Neural crest cell (in vitro differentiated cells): ENCODE results near the gene RARB. TPM values are rescaled to one million over a fixed set of nuclear protein-coding genes. Genes with fewer than 3 reads are reported as not detected.

ENCODE experiments used
- DNase-seq: peaks from one replicate; pipeline ENCODE4 v3.0.0; 2021; ENCODE audit warnings: low read depth, mixed read lengths, low spot score
- H3K27ac Mint-ChIP-seq: one replicate; pipeline ENCODE4 v1.8.0; 2021; ENCODE audit warnings: mild to moderate bottlenecking, mixed read lengths; ENCODE audit not compliant: unreplicated experiment
- H3K27me3 Mint-ChIP-seq: 2 replicates; pipeline ENCODE4 v1.8.0; 2021; ENCODE audit warnings: low read depth, mild to moderate bottlenecking, mixed read lengths
- H3K36me3 Mint-ChIP-seq: 2 replicates; pipeline ENCODE4 v1.8.0; 2021; ENCODE audit warnings: low read depth, mild to moderate bottlenecking, mixed read lengths
- H3K4me1 Mint-ChIP-seq: 2 replicates; pipeline ENCODE4 v1.8.0; 2021; ENCODE audit warnings: mixed read lengths
- H3K4me3 Mint-ChIP-seq: one replicate; pipeline ENCODE4 v1.8.0; 2021; ENCODE audit warnings: mild to moderate bottlenecking, mixed read lengths
- H3K9me3 Mint-ChIP-seq: 2 replicates; pipeline ENCODE4 v1.8.0; 2021; ENCODE audit warnings: mixed read lengths
- CTCF ChIP-seq: fragments of 200-600 bp; sonication (generic); conservative IDR thresholded peaks from 2 replicates; pipeline ENCODE4 v1.5.0; 2021; ENCODE audit warnings: antibody characterized with exemption, mild to moderate bottlenecking
- total RNA-seq: library from RNA; stranded (reverse); gene quantifications from 2 replicates; pipeline ENCODE4 v1.2.1, GENCODE V29; 2021

Gene RARB
- total RNA-seq, 1 donor from 2014 or later: 0.98 TPM

DNA sequence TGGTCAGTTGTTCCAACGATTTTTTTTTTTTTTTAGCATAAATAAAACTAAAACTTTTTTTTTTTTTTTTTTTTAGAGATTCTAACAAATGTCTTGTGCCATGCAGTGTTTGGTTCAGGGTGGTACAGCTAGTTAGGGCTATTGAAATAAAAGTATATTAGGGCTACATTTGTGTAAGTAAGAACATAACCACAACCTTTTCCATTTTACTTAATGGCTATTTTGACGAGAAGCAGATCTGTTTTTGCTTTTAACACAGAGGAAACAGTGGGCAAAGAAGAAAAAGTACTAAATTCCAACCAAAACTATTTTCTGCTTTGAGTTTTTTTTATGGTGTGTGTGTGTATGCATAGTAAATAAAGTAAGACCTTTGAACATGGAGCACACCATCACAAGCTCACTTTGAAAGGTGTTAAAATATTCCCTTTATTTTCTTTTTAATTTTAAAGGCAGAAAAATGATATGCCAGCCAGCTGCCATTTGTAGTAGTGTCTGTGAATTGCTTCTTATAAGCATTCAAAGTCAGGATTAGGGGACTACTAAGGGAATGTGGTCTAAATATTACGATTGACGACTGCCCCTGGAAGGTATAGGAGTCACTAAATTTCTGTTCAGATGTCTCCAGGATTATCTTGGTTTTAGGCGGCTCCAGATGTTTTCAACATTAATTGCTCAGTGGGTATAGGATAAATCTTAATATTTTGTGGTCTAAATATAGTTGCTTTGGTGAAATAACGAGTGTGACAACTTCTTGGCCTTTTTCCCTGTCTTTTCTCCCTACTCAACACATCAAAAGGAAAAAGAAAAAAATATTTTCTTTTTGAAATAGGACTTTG, 3.1 kb downstream of the RARB start:
- no peak for DNase-seq
- Mint-ChIP-seq H3K4me1 (peaks cover 30% of the 10 kb centered on the region), H3K27ac (no peak overlapping the region), H3K4me3 (no peak overlapping the region), H3K27me3 (peaks cover 27% of the 10 kb centered on the region), H3K36me3 (no peaks in the 10 kb centered on the region), H3K9me3 (no peaks in the 10 kb centered on the region)
- TF ChIP-seq CTCF: no peak

GRCh38 chr3:25432176-25432720, 4.2 kb downstream of the RARB start:
- no peak for TF ChIP-seq CTCF
- H3K36me3 Mint-ChIP-seq: no peaks in the 10 kb centered on the region
- H3K9me3 Mint-ChIP-seq: no peaks in the 10 kb centered on the region
- H3K4me3 Mint-ChIP-seq: no peak overlapping the region
- no peak overlapping the region for H3K27ac Mint-ChIP-seq
- H3K4me1 Mint-ChIP-seq: peaks cover 28% of the 10 kb centered on the region
- peaks cover 27% of the 10 kb centered on the region for H3K27me3 Mint-ChIP-seq
- no peak for DNase-seq

GRCh38 chr3:25433106-25433505, 5.0 kb downstream of the RARB start:
- no peak for DNase-seq
- H3K4me3 Mint-ChIP-seq: no peak overlapping the region
- no peak overlapping the region for H3K27ac Mint-ChIP-seq
- no peaks in the 10 kb centered on the region for H3K9me3 Mint-ChIP-seq
- no peaks in the 10 kb centered on the region for H3K36me3 Mint-ChIP-seq
- peaks cover 24% of the 10 kb centered on the region for H3K27me3 Mint-ChIP-seq
- H3K4me1 Mint-ChIP-seq: peaks cover 24% of the 10 kb centered on the region
- TF ChIP-seq CTCF: no peak

DNA sequence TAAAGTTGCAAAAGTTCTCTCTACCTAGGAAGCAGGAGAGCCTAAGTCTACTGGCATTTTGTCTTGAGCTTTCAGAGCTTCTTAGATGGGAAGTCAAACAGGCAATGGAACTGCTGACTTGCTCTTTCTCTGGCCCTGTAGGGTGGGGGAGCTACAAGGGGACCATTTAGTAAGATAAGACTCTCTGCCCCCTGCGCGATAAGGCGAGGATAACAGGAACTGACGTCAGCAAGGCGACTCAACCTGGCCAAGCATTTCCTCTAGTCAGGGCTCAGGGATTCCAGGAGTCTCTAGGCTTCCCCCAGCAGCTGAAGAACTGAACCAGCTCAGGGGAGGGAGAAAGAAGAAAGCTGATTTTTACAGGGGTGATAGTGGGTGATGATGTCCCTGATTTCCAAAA, 5.8 kb downstream of the RARB start:
- H3K4me1 Mint-ChIP-seq: peaks cover 23% of the 10 kb centered on the region
- peaks cover 17% of the 10 kb centered on the region for H3K27me3 Mint-ChIP-seq
- no peak overlapping the region for H3K27ac Mint-ChIP-seq
- no peaks in the 10 kb centered on the region for H3K36me3 Mint-ChIP-seq
- no peak overlapping the region for H3K4me3 Mint-ChIP-seq
- no peak for TF ChIP-seq CTCF
- no peak for DNase-seq
- H3K9me3 Mint-ChIP-seq: no peaks in the 10 kb centered on the region

DNA sequence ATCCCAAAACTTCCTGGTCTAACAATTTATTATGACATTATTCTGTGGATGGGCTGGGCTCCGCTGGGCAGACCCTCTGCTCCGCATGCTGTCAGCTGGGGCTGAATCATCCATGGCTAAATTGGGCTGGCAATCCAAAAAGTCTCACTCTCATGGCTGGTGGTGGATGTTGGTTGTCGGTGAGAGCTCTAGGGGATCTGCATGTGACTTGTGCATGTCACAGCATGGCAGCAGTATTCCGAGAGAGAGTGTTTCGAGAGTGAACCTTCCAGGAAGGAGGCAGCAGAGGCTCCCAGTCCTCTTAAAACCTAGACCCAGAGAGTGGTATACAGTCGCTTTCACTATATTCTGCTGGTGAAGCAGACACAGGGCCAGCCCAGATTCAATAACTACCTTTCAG, 9.9 kb downstream of the RARB start:
- peaks cover 2% of the 10 kb centered on the region for H3K9me3 Mint-ChIP-seq
- H3K4me1 Mint-ChIP-seq: peaks cover 7% of the 10 kb centered on the region
- H3K27me3 Mint-ChIP-seq: no peaks in the 10 kb centered on the region
- no peak overlapping the region for H3K4me3 Mint-ChIP-seq
- TF ChIP-seq CTCF: no peak
- no peak for DNase-seq
- no peaks in the 10 kb centered on the region for H3K36me3 Mint-ChIP-seq
- no peak overlapping the region for H3K27ac Mint-ChIP-seq
